HG03064 (cell line): ENCODE results near the gene ATP5PD.

Experiments used
- ATAC-seq: cut with Tn5 transposase; IDR thresholded peaks from one replicate; pipeline ENCODE4 v1.9.1; 2021; ENCODE audit warnings: low read depth; ENCODE audit not compliant: unreplicated experiment

Gene ATP5PD

GRCh38 chr17:75001915-75002843 is 44.6 kb downstream of the ATP5PD start:
- ATAC-seq, result no peak

- ATAC-seq, result no peak
Measured at GRCh38 chr17:74999523-74999922, 47.2 kb downstream of the ATP5PD start.

- ATAC-seq, result no peak
Measured at GRCh38 chr17:74998783-74999182, 48.0 kb downstream of the ATP5PD start.

GRCh38 chr17:74995847-74996246 is 50.9 kb downstream of the ATP5PD start:
- ATAC-seq, result no peak

GRCh38 chr17:74994440-74994839 is 52.3 kb downstream of the ATP5PD start:
- no peak for ATAC-seq

GRCh38 chr17:74992223-74992622 is 54.5 kb downstream of the ATP5PD start:
- ATAC-seq, result no peak

GRCh38 chr17:74990581-74991105 is 56.1 kb downstream of the ATP5PD start:
- ATAC-seq, result no peak
